Measurements from ENCODE around the gene SLAMF8.

DNA sequence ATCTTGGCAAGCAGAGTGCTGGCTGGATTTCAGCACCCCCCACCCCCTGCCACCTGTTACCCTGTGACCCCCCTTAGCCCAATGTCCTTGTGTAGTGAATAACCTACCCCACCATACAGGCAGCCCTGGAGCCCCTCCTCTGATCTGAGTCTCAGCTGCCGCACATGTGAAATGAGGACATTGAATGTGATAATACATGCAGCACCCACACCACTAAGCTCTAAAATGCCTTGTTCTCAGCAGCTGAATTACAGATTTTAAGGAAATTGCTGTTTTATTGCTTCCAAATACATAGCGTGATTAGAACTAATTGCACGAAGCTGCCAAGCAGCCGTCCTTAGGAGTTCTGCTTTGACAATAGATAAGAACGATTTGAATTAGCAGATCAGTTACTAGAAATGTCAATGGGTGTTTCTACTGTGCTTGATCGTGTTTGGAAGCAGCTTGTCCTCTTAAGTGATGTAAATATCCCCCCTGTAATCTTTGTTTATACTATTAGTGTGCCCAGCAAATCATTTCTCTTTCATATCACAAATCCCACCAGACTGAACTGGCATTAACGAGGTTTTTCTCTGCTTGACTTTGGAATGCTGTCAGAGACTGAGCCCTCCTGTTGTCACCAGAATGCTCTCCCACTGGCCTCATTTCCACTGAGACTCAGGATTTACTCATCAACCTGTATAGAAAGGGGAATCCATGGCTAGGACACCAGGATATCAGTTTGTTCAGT is 4.9 kb downstream of the SLAMF8 start:
- TF ChIP-seq, protein P1, sequence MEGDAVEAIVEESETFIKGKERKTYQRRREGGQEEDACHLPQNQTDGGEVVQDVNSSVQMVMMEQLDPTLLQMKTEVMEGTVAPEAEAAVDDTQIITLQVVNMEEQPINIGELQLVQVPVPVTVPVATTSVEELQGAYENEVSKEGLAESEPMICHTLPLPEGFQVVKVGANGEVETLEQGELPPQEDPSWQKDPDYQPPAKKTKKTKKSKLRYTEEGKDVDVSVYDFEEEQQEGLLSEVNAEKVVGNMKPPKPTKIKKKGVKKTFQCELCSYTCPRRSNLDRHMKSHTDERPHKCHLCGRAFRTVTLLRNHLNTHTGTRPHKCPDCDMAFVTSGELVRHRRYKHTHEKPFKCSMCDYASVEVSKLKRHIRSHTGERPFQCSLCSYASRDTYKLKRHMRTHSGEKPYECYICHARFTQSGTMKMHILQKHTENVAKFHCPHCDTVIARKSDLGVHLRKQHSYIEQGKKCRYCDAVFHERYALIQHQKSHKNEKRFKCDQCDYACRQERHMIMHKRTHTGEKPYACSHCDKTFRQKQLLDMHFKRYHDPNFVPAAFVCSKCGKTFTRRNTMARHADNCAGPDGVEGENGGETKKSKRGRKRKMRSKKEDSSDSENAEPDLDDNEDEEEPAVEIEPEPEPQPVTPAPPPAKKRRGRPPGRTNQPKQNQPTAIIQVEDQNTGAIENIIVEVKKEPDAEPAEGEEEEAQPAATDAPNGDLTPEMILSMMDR (IDR thresholded peaks at IDR 0.05; ENCODE audit: low read depth, low read length, missing input control) = no peak
- TF ChIP-seq, protein P2, sequence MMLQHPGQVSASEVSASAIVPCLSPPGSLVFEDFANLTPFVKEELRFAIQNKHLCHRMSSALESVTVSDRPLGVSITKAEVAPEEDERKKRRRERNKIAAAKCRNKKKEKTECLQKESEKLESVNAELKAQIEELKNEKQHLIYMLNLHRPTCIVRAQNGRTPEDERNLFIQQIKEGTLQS (IDR thresholded peaks at IDR 0.05) = no peak
- no peak for TF ChIP-seq TAF1 (conservative IDR thresholded peaks at IDR 0.05)
- TF ChIP-seq JUND (IDR thresholded peaks at IDR 0.05) = no peak
- no peak for TF ChIP-seq RAD21 (IDR thresholded peaks at IDR 0.05)
- TF ChIP-seq GABPA (IDR thresholded peaks at IDR 0.05 in 1 of 2, conservative IDR thresholded peaks at IDR 0.05 in 1 of 2) = no peak
- TF ChIP-seq MAX (IDR thresholded peaks at IDR 0.05) = no peak
- TF ChIP-seq REST (IDR thresholded peaks at IDR 0.05) = no peak
- TF ChIP-seq ZBTB33 (IDR thresholded peaks at IDR 0.05) = no peak
